GM18499 (cell line): ENCODE data around the gene FOXO3.
"Not testable (repeated sequence)": the region's sequence is repeated elsewhere in the genome, so short reads cannot be mapped to it uniquely, and the experiment has no call there.

ENCODE experiments used
- ATAC-seq: cut with Tn5 transposase; IDR thresholded peaks from one replicate; pipeline ENCODE4 v1.9.1; 2021; ENCODE audit warnings: moderate number of reproducible peaks; ENCODE audit not compliant: insufficient read depth, unreplicated experiment

The FOXO3 gene

DNA sequence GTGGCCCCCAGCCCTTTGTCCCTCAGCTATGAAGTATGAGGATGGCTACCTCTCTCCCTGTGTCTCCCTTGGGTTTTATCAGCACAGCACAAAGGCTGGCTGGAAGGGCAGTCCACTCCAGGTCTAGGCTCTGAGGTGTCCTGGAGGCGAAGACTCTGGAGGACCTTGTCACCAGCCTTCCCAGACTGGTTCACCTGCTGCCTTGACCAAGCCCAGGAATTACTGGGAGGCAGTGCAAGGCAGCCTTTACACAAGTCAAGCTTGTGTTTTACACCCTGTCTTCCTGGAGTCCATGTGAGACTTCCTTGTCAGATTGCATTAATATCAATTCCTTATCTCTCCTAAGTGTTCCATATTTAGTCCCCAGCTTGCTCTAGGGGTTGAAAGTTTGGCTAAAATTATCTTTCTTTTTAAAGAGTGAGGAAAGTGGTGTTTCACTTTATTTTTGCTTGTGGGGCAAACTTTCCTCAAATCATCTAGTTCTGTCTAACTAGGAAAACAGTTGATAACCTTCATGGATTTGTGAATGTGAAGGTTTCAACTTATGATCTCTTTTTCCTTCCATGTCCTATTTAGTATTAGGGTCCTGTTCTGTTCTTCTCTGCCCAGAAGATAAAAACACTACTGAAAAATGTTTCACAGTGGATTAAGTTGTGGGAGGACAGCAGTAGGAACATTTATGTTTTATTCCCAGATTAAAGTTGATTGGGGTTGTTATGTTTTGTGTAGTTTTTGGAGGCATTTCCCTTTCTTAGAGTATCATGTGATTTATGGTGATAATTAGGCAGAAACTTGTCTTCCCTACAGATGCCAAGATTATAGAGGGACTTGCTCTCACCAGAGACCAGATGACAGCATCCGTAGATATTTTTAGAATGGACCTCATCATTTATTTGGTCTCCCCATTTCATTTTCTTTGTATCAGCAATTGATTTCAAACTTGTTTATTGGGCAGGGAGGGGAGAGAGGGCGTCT is 114.8 kb downstream of the FOXO3 start:
- ATAC-seq = no peak

DNA sequence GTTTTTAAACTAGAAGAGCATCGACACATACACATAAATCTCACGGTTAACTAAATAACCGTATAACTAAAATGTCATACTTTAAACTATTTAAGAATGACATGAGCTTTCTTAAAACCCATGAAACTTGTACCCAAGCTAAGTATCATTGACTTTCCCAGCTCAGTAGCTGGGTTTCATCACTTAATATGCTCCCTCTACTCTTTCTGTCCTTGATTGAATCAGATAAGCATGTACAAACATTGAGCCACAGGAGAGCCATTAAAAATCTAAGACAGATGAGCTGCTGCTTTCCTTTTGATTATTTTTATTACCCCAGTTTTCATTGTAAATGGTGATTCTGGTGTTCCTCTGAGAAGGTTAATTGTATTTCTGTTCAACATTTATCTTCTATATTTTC is 115.8 kb downstream of the FOXO3 start:
- no peak for ATAC-seq

DNA sequence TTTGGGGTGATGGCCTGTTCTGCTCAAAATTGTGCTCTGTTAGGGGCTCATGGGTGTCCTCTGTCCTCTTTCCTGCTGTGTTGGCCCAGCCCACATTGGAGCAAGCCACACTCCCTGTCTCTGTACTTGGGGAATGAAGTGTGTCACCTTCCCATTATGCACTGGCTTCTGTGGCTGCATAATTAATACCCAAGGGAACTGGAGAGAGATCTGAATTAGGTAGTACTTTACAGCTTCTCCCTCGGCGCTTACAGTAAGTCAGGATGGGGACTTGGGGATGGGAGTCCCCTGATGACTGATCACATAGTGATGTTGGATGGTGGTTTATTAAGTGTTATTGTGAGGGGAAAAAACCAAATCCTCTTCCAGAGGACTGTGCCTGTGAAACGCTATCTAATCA is 116.6 kb downstream of the FOXO3 start:
- no peak for ATAC-seq

DNA sequence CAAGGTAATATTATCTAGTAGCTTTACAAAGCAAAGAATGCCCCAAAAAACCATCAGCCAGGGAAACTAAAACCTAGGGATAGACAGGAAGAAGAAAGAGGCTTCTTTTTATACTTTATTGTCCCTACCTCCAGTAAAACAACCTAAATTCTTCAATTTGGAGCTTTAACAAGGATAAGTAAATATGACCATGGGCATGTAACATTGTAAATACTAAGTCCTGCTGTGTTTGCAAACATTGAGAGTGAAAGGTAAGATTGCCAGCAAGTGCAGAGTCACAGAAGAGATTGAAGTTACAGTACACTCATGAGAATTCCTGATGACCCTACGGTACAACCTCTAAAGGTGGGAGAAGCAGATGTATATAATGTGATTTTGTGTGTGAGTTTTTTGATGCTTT is 117.2 kb downstream of the FOXO3 start:
- no peak for ATAC-seq

DNA sequence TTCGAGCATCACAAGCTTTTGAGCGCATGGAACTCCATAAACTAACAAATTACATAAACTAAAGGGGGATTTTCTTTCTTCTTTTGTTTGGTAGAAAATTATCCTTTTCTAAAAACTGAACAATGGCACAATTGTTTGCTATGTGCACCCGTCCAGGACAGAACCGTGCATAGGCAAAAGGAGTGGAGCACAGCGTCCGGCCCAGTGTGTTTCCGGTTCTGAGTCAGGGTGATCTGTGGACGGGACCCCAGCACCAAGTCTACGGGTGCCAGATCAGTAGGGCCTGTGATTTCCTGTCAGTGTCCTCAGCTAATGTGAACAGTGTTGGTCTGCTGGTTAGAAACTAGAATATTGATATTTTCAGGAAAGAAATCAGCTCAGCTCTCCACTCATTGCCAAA is 119.6 kb downstream of the FOXO3 start:
- not testable (repeated sequence) for ATAC-seq

DNA sequence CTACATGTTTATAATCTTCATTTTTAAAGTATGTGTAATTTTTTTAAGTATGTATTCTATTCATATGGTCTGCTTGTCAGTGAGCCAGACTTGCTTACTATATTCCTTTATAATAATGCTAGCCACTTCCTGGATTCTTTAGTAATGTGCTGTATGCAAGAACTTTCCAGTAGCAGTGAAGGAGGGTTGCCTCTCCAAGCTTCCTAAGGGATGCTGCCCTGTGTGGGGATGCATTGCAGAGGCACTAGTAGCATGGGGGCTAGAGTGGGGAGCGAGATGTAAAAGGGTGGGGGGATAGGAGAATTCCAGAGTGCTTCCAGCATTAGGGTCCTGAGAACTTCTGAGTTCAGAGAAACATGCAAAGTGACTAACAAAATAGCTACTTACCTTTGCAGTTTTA is 121.0 kb downstream of the FOXO3 start:
- not testable (repeated sequence) for ATAC-seq

DNA sequence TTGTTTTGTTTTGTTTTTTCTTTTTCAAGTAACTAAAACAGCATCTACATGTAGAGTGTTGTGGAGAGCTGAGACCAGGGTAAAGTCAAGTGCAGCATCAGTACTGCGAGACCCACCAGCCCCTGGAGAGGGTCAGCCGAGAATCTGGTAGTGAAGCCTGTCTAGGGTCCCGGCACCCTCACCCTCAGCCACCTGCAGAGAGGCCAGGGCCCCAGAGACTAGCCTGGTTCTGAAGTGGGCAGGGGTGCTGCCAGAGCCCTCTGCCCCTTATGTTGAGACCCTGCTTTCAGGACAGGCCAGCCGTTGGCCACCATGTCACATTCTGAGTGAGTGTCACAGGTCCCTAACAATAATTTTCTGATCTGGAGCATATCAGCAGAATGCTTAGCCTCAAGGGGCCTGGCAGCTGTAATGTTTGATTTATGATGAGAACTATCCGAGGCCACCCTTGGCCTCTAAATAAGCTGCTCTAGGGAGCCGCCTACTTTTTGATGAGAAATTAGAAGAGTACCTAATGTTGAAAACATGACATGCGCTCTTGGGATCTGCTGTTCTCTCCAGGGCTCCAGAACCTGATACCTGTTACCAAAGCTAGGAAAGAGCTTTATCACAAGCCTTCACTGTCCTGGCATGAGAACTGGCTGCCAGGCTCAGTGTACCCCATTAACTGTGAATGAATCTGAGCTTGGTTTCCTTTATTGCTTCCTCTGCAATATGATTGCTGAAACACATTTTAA is 121.8 kb downstream of the FOXO3 start:
- not testable (repeated sequence) for ATAC-seq

DNA sequence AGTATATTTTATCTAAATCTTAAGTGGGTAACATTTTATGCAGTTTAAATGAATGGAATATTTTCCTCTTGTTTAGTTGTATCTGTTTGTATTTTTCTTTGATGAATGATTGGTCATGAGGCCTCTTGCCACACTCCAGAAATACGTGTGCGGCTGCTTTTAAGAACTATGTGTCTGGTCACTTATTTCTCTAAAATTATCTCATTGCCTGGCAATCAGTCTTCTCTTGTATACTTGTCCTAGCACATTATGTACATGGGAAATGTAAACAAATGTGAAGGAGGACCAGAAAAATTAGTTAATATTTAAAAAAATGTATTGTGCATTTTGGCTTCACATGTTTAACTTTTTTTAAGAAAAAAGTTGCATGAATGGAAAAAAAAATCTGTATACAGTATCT is 123.3 kb downstream of the FOXO3 start:
- not testable (repeated sequence) for ATAC-seq

DNA sequence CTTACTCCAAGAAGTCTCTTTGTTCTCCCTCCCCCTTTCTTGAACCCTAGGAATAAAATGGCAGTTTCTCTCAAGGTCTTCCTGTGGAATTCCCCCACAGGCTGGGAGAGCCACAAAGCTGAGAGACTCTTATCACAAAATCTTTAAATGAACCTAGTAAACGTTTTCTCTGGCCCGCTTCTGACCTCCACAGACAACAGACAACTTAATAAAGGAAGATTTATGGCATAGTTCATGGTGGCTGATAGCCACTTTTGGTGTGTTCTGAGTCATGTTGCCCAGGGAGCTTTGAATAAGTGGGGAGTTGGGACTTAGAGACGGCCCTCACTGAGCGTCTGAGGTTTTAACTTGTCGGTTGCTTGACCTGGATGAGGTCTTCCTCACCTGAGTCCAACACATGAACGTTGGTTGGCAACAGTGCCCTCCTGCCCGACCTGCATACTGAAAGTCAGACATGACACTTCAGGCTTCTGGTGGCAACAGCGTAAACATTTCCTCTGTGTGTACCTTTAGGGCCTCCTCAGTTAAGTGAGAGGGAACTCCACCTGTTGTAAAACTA is 124.1 kb downstream of the FOXO3 start:
- ATAC-seq = no peak

DNA sequence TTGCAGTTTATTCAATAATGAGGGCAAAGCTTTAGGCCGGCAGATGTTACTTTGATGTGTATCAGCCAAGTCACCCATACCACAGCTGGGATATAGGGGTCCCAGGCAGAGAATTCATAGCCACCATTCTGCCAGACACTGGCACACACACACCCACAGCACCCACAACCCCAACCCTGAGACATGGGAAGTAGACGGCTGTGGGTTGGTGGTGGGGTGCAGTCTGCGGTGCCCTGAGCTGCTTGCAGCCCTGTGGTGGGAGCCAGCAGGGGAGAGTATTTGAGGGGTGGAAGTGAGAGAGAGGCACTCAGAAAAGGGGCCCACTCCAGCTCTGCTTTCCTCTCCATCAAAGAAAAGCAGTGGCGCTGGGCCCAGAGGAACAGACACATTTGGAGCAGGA is 125.3 kb downstream of the FOXO3 start:
- ATAC-seq = no peak

DNA sequence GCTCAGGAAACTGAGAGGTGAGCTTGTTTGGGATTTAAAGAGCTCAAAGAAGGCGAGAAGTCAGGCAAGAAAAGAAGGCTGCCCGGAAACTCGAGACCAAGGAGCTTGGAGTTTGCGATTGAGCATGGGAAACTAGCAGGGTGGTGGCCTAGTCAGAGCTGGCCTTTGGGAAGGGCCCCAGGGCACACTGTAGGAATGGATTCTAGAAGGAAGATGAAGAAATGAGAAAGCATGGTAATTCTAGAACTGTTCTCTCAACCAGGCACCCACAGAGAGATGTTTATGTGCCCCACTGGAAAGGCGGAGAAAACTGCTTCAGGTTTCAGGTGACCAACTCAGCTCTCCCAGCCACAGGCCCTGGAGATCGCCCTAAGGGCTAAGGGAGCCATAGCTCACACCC is 126.2 kb downstream of the FOXO3 start:
- no peak for ATAC-seq

DNA sequence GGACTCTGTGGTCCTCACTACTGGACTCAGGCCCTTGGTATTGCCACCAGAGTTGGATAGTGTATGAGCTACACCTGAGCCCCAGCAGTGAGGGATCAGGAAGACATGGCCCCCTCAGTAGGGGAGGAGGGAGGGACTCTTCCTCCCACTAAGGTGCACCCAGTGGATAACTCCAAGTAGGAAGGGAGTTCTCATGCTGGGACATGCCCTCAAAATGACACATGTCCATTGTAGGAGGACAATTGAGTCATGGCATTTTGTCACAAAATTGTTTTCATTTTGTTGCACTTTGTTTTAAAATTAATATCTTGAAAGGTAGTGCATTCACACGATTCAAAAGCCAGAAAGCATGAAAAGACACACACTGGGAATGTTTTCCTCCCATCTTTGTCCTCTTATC is 127.2 kb downstream of the FOXO3 start:
- no peak for ATAC-seq

DNA sequence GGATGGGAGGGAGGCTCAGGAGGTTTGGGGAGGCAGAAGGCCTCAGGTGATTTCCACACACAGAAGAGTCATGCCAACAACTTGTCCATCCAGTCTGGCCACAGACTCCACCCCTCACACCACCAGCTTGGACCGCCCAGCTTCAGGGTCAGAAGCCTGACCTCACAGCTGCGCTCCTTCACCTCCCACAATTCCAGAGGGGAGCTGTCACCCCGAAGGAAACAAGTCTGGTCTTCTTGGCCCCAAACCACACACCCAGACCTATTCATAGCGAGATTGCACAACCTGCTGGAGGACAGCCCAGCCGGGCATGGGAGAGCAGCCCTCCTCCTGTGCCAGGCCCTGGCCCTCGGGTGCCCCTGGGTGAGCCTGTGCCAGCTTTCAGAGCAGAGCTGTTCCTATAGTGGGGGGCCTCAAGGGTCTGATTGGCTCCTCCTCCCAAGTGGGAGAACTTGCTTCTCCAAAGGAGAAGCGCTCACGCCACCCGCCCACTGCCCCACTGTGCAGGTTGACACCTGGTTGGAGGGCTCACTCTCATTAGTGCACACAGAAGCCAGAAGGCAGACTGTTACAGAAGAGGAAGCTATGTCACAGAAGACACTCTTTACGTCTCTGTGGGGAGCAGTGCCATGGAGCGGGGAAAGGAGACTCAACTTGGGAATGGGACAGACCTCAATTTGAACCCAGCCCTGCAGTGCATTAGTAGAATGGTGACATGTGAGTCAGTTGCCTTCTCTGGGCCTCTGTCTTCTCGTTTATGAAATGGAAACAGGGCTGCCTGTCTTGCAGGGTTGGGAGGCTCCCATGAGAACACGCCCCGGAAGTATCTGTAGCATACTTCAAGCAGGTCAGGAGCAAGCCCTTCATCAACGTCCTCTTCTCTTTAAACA is 128.8 kb downstream of the FOXO3 start:
- no peak for ATAC-seq

DNA sequence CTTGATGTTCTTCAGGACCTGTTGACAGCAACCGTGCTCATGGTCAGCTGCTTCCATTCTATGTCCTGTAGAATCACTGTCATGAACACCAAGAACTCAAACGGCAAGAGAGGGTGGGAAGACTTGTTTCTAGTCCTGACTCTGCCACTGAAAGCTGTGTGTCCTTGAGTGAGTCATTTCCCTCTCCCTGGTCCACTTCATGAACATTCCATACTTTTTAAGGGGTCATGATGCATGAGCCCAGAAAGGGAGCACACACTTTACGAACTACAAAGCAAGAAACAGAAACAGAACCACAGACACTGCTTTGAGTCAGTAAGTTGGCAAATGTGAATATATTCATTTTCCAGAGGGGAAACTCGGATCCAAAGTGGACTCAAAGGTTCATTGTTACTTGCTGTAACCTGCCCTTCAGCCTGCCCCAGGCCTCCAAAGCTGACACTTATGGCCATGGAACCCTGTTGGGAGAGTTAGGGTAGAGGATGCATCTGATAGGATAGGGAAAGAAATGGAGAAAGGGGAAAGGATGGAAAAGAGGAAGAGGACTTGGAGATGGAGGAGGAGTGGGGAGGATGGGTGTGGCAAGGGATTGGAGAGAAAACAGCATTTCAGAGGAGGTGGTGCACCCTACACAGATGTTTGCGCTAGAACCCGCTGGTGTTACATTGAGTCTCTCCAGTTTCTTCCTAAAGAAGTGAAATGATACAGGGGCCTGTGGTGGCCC is 129.8 kb downstream of the FOXO3 start:
- ATAC-seq = no peak

DNA sequence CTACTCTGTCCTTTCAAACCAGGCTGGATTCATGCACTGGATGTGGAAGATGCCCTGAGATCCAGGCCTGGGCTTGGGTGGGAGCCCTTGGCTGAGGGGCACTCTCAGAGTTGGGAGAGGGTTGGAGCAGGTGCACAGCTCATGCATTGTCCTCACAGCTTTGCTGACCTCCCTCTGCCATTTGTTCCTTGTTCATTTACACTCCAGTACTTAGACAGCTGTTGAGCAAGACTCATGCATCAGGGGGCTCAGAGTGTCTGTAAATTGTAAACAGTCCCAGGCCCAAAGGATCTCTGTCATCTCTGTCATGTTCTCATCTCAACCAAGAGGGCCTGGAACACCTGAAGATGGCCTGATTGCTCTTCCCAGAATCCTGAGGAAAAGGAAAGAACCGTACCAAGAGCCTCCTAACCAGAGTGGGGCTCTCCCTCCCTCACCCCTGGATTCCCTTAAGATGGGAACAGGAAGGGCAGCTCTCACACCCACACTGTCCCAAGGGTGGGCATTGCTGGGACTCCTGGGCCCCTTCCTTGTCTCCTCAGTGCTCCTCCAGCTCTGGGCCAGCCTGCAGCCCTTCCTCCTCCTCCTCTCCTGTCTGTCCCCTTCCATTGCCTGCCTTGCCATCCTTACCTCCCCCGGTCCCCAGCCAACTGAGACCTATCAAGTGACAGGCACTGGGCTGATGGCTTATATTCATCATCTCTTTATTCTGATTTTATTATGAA is 132.9 kb downstream of the FOXO3 start:
- ATAC-seq = no peak

DNA sequence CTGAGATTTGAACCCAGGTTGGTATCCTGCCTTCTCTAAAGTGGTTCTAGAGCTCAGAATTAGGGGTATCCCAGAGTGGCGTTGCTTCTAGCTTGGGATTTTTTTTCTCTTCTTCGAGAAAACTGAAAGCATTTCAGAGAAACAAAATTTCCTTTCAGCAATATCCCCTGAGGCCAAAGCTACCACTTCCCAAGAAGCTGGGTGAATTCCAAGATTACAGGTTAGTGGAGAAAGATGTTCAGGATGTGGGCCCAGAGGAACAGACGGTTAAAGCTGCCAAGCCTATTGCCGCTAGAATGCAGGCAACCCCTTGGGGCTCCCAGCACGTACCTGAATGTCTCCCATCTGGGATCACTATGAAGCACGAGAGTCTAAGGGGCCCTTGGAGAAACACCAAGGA is 134.1 kb downstream of the FOXO3 start:
- ATAC-seq = no peak

DNA sequence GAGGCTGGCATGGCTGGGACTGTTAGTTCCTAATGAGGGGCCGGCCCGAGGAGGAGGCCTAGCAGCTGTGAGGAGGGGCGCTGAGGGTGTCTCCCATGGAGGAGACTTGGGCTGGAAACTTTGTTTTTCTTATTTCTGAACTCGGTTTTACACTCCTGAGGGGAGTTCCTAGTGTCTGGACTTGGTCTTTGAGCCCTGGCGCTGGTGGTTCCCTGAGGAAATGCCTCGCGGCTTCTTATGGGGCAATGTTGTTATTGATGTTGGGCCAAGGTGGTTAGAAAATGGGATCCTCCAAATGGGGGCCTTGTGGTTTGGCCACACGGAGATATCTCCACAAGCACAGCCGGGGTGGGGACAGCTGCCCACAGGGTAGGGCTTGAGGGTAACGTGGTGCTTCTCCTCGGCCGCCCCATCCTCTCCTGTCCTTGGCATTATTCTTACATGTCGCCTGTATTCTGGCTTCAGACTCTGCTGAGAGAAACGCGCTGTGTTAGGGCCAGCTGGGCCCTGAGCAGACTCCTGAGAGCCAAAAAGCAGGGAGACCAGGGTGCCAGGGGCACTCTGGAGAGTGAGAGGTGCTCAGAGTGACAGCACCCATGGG is 136.9 kb downstream of the FOXO3 start:
- ATAC-seq = no peak

DNA sequence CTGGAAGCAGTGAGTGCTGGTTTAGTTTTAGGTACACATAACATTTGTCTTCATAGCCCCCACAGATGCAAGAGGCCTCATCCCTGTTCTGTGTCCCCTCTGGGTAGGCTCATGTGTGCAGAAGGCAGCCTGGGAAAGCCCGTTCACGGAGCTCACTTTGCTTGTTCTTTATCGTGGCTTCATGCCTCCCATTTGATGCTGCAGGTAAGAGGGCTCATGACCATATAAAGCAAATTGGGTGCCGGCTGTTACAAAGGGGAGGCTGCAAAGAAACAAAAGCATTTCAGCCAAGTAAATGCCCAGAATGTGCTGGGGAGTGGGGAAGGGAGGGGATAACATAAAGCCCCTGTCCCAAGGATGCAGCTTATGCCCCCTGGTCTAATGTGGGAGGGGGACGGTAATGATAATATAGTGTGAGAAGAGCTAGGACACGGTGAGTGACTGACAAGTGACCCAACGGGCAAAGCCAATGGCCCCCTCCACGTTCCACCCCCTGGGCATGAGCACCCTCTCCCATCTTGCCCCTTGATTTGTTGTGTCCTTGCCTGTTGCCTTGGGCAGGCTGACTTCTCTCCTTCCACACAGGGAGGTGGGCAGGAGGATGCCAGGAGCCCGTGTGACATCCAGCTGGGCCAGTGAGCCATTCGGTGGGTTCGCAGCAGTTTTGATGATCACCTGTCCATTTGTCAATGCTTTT is 138.0 kb downstream of the FOXO3 start:
- ATAC-seq = no peak
